Lung microvascular endothelial cell (primary cell): Measurements from ENCODE around the gene IDH3G. TPM values are rescaled to one million over a fixed set of nuclear protein-coding genes. Genes with fewer than 3 reads are reported as not detected.

Experiments used
- DNase-seq, 2 donors: peaks; one replicate each; pipeline versions ENCODE4 v3.0.0 to v3.0.0-alpha.2; 2010; ENCODE audit warnings: low read depth in 2 of 2
- total RNA-seq: library from RNA; depleted of rRNA; stranded (reverse); fragments of >200 nt; gene quantifications from 2 replicates; pipeline ENCODE4 v1.2.1, GENCODE V29; 2014

IDH3G gene
- total RNA-seq, 1 donor from 2014 or later, result 27.0 TPM

DNA sequence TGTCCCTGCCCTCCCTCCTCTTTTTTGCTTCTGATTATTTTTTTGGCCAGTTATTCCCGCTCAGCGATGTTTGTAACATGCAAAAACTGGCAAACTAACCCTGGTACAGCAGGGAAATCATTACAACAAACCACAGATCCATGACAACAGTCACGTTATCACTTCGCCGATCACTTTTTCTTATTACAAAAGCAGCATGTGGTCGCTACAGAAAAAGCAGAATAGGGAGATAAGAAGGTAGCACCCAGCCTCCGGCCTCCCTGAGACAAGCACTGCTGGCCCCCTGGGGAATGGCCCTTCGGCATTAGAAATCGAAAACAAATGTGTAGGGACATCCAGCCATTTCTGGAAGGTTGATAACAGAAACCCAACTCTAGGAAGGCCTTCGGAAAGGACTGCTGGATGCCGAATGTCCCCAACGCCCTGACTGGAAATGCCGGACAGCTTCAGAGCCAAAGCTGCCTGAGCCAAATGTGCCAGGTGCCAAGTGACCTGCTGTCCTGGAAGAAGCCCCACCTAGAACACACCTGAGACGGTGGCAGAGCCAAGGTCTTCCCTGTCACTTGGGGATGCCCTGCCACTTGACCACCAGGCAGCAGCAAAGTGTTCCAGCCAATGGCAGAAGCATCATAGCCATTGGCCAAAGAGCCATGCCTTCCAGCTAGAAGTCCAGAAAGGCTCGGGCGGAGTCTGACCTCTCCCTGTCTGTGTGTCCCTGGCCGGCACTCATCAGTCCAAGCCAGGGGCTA, 2.9 kb downstream of the IDH3G start:
- no peak for DNase-seq

DNA sequence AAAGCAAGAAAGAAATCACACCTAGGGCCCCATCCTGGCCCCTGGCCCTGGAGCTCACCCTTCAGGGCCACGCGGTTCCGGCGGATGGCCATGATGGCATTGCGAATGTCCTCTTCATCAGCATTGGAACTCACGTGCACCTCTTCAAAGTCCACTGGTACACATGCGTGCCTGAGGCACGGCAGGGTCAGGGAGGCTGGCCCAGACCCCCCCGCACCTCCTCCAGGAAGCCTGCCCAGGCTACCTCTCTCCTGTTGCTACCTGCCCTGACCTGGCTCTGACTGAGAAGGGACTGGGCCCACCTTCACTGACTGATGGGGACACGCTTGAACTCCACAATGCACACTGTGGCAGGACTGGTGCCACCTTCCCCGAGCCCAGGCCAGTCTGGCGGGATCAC, 4.5 kb downstream of the IDH3G start:
- no peak for DNase-seq

- DNase-seq, result no peak
These were observed 7.5 kb downstream of the IDH3G start for GRCh38 chrX:153786669-153787068.

DNA sequence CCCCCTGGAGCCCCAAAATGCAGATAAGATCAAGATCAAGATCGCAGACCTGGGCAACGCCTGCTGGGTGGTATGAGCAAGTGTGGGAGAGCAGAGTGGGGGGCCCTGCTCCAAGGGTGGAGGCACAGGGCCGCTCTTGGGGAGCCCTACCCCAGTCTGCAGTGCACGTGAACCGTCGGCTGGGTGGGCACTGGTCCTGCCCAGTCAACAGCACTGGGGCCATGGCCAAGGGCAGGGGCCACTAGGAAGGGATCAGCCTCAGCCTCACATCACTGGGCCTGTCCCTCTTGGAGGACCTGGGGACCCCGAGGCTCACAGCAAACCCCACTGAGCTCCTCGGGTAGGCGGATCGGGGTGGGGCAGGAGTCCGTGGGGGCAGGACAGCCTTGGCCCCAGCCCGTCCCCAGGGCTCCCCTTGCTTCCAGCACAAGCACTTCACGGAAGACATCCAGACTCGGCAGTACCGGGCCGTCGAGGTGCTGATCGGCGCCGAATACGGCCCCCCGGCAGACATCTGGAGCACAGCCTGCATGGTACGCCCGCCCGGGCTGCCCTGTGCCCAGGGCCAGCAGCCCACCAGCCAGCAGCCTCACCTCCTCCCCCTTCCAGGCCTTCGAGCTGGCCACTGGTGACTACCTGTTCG, 9.7 kb downstream of the IDH3G start:
- DNase-seq, result no peak

GRCh38 chrX:153783378-153784013, 10.7 kb downstream of the IDH3G start:
- peak in 1 of 2 donors; percentile 19 for DNase-seq

- DNase-seq, result no peak
These were observed 11.3 kb downstream of the IDH3G start for GRCh38 chrX:153782871-153783270.

DNA sequence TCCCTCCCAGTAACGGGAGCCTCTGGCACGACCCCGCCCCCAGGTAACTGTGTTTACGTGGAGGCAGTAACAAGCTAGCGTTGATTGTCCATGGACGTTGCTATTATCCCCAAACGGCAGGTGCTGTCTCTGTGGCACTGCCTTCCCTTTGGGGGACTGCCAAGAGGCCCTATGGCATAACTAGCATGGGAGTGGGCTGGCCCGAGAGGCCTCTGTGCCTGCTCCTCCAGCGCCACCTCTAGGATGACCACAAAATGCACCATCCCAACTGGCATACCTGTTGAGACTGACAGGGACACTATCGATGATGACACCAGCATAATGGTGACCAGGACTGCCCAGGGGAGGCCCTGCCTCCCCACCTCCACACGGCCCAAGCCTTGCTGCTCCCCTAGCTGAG, 11.9 kb downstream of the IDH3G start:
- DNase-seq, result peak in 1 of 2 donors; percentile 23

- no peak for DNase-seq
These were observed 12.6 kb downstream of the IDH3G start for GRCh38 chrX:153781428-153782047.

- DNase-seq, result no peak
These were observed 13.3 kb downstream of the IDH3G start, which contains the start of gene SRPK3 for GRCh38 chrX:153780678-153781427. TSS of gene SRPK3 (plus strand) at chrX:153781041. CDS start at chrX:153781087, 46 bp downstream.

DNA sequence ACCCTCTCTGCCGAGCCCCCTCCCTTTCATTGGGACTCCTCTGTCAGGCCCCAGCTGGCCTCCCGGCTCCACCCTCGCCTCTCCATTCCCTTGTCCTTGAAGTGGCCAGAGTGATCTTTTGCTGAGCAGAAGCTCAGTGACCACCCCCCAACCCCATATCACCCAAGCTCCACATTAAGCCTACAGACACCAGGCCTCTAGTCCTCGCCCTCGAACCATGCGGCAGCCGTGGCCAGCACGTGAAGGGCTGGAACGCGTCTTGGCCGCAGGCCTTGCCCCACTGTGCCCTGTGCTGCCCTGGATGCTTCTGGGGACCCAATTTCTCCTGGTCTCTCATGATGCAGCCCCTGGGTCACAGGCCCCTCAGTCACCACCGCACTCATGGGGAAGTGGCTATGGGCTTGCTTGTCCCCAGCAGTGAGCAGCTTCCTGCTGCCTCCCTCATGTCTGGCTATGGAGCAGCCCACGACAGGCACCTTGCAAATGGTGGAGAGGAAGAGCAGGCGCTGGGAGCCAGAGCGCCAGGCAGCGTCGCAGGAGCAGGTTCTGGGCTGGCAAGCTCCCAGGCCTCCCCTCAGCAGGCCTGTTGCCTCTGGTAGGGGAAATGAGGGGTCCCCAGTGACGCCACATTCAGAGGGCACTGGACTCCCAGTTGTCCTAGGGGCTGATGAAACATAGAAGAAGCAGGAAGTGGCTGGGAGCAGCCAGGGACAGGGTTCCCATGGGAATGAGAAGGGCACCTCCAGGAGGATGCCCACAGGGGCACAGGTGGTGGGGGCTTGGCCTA, 14.1 kb downstream of the IDH3G start:
- peak in 1 of 2 donors; percentile 13 for DNase-seq

DNA sequence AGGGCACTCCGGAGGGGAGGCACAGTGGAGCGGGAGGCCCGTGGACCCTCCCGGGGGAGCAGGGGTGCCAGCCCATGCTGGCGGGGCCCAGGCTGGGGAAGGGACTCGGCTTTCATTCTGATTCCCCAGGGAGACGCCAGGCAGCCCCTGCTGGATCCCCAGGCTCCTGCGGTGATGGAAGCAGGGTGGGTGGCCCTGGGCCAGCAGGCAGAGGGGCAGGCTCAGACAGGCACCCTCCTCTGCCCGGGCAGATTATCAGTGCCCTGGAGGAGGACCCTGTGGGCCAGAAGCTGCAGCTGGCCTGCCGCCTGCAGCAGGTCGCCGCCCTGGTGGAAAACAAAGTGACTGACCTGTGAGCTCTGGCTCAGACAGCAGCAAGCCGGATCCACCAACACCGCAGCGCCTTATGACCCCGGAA, 15.5 kb downstream of the IDH3G start:
- no peak for DNase-seq

GRCh38 chrX:153778181-153778580, 16.0 kb downstream of the IDH3G start:
- no peak for DNase-seq

DNA sequence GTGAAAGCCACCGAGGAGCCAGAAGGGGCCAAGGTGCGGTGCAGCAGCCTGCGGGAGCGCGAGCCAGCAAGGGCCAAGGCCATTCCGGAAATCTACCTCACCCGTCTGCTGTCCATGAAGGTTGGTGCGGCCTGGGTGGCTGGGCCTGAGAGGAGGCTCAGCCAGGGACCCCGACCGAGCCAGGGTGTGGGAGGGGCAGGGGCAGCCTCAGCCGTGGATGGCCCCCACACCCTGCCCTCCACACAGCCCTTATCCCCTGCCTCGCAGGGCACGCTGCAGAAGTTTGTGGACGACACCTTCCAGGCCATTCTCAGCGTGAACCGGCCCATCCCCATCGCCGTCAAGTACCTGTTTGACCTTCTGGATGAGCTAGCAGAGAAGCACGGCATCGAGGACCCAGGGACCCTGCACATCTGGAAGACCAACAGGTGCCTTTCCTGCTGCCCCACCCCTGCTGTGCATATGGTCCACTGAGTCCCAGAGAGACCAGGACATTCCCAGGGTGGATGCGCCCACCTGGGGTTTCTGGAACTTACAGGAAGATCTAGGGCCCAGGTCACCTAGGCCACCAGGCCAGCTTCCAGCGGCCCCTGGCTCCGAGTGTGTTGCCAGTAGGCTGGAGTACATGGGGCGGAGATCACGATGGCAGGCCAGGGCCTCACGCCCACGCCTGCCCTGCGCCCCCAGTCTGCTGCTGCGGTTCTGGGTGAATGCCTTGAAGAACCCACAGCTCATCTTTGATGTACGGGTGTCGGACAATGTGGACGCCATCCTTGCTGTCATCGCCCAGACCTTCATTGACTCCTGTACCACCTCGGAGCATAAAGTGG, 16.7 kb downstream of the IDH3G start:
- no peak for DNase-seq

DNA sequence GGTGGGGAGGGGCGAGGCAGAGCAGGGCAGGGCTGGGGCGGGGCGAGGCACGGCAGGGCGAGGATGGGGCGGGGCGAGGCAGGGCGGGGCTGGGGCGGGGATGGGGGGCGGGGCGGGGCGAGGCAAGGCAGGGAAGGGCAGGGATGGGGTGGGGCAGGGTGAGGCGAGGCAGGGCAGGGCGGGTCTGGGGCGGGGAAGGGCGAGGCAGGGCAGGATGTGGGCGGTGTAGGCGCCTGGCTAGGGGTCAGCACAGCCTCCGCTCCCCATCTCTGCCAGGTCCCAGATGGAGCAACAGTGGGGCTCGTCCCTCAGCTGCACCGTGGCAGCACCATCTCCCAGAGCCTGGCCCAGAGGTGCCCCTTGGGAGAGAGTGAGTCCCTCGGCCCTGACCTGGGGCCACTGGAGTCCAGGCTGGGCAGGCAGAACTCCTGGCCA, 17.5 kb downstream of the IDH3G start:
- DNase-seq, result no peak

GRCh38 chrX:153776120-153776599, 18.0 kb downstream of the IDH3G start:
- no peak for DNase-seq

DNA sequence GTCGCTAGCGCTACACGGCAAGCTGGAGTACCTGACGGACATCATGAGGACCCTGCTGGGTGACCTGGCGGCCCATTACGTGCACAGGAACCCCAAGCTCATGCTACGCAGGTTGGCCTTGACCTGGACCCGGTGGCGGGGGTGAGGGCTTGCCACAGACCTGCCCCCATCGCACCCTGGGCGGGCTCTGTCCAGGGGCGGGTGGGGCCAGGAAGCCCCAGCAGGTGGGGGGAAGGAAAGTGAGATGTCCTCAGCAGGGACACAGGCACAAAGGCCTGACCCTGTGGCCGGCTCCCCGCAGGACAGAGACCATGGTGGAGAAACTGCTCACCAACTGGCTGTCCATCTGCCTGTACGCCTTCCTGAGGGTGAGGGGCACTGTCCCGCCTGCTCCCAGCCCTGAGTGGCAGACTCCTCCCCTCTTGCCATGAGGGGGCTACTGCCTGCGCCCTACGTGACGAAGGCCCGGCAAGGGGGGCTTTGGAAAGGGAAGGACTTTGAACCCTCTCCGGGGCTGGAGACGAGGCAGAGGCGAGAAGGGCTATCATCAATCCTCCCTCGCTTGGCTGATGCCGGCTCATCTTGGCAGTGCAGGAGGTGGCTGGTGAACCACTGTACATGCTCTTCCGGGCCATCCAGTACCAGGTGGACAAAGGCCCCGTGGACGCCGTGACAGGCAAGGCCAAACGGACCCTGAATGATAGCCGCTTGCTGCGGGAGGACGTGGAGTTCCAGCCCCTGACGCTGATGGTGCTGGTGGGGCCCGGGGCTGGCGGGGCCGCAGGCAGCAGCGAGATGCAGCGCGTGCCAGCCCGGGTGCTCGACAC, 18.7 kb downstream of the IDH3G start:
- no peak for DNase-seq

DNA sequence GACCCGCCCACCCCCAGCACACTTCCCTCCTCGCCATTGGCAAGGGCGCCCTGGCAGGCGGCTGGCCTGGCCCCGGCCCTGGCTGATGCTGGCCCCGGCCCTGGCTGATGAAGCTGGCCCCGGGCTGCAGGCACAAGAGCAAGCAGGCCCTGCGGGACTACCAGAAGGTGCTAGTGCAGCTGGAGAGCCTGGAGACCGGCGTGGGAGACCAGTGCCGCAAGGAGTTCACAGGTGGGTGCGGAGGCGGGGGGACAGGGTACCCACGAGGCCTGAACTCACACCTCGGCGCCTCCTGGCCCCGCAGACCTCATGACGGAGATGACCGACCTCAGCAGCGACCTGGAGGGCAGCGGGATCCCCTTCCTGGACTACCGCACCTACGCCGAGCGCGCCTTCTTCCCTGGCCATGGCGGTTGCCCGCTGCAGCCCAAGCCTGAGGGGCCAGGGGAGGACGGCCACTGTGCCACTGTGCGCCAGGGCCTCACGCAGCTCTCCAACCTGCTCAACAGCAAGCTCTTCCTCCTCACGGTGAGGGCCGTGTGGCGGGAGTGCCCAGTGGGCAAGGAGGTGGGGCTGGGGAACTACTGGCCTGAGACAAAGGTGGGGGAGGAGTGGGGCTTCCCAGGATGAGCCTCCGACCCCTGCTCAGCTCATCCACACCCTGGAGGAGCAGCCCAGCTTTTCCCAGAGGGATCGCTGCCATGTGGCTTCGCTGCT, 19.4 kb downstream of the IDH3G start:
- DNase-seq, result no peak
